Endodermal cell (in vitro differentiated cells): ENCODE results near the gene GIGYF1. TPM values are rescaled to one million over a fixed set of nuclear protein-coding genes. Genes with fewer than 3 reads are reported as not detected.
A peak's percentile ranks its signal among the peaks of the same experiment; 100 is the strongest.

ENCODE experiments used
- DNase-seq: peaks from one replicate; pipeline ENCODE4 v3.0.0-alpha.2; 2017
- H3K27ac ChIP-seq: 2 replicates; pipeline ENCODE4 v1.5.1; 2013; ENCODE audit warnings: mild to moderate bottlenecking, low read depth, low read length, moderate library complexity
- H3K27me3 ChIP-seq: 2 replicates; pipeline ENCODE4 v1.6.1; 2013; ENCODE audit warnings: mild to moderate bottlenecking, low read length, moderate library complexity; ENCODE audit not compliant: insufficient read depth, control insufficient read depth, poor library complexity, severe bottlenecking
- H3K36me3 ChIP-seq: 2 replicates; pipeline ENCODE4 v1.7.0; 2013; ENCODE audit warnings: mild to moderate bottlenecking, low read length, moderate library complexity; ENCODE audit not compliant: control insufficient read depth, insufficient read depth
- H3K4me1 ChIP-seq: one replicate; pipeline ENCODE4 v1.7.0; 2013; ENCODE audit warnings: low read length; ENCODE audit not compliant: control insufficient read depth, insufficient read depth
- H3K4me3 ChIP-seq: 2 replicates; pipeline ENCODE4 v1.5.1; 2013; ENCODE audit warnings: mild to moderate bottlenecking, low read length, moderate library complexity
- H3K9ac ChIP-seq: 2 replicates; pipeline ENCODE4 v1.6.1; 2013; ENCODE audit warnings: mild to moderate bottlenecking, low read length, moderate library complexity; ENCODE audit not compliant: poor library complexity, severe bottlenecking; ENCODE audit errors: extremely low read depth
- H3K9me3 ChIP-seq: 2 replicates; pipeline ENCODE4 v1.6.1; 2013; ENCODE audit warnings: mild to moderate bottlenecking, low read length, moderate library complexity; ENCODE audit not compliant: control insufficient read depth
- H3K27ac Mint-ChIP-seq: 2 replicates; pipeline ENCODE4 v1.8.0; 2020; ENCODE audit warnings: mixed read lengths
- H3K27me3 Mint-ChIP-seq: 2 replicates; pipeline ENCODE4 v1.8.0; 2021; ENCODE audit warnings: mild to moderate bottlenecking, mixed read lengths; ENCODE audit not compliant: insufficient read depth
- H3K36me3 Mint-ChIP-seq: 2 replicates; pipeline ENCODE4 v1.8.0; 2020; ENCODE audit warnings: low read depth, mixed read lengths
- H3K4me1 Mint-ChIP-seq: 2 replicates; pipeline ENCODE4 v1.8.0; 2020; ENCODE audit warnings: mixed read lengths
- H3K4me3 Mint-ChIP-seq: 2 replicates; pipeline ENCODE4 v1.8.0; 2020; ENCODE audit warnings: mild to moderate bottlenecking, moderate library complexity, mixed read lengths
- H3K9me3 Mint-ChIP-seq: 2 replicates; pipeline ENCODE4 v1.8.0; 2020; ENCODE audit warnings: mild to moderate bottlenecking, mixed read lengths
- WGBS, 2 experiments: methylation state at CpG; one replicate each; pipeline versions ENCODE4 v1.1.5 to v1.1.7; 2013; ENCODE audit warnings: missing lambda C conversion rate in 2 of 2, mixed read lengths in 1 of 2; ENCODE audit not compliant: insufficient coverage in 1 of 2, insufficient read length in 1 of 2; 5-methylcytosine and 5-hydroxymethylcytosine counted together
- total RNA-seq, 2 donors: library from RNA; stranded (reverse); fragmentation: NEBNext Ultra II Directional in 1 of 2; extraction: Animal tissue kit (Norgen Biotek cat#: 25700) in 1 of 2; gene quantifications; 2 replicates in 1 of 2; 3 replicates in 1 of 2; pipeline ENCODE4 v1.2.1, GENCODE V29; 2021
- TF ChIP-seq, protein P1 (sequence below): fragments of 200-600 bp; sonication (generic); conservative IDR thresholded peaks from 2 replicates; pipeline ENCODE4 v1.5.0; 2021; ENCODE audit warnings: antibody characterized with exemption, mild to moderate bottlenecking

The GIGYF1 gene
- total RNA-seq, 2 donors from 2014 or later, result 90.0 to 101 TPM

DNA sequence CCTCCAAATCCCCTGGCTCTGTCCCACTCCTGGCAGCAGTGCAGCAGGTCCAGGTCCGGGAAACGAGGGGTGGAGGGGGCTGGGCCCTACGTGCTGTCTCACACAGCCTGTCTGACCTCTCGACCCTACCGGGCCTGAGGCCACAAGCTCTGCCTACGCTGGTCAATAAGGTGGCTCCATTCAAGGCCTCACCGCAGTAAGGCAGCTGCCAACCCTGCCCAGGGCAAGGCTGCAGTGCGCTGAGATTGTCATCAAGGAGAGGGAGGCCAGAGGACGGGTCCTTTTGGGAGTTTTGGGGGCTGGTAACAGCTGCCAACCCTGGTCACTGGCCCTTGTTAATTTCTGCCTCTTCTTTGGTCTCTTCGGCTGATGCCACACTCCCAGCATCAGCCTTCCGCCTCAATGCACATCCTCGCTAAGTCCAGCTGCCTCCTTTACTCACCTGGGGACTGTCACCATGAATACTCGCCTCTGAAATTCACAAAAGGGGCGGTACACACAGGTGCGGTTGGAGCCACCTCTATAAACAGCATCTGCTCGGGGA lies 29.8 kb upstream of the GIGYF1 start:
- no peaks in the 10 kb centered on the region for H3K4me1 ChIP-seq
- peaks cover 4% of the 10 kb centered on the region for H3K9me3 ChIP-seq
- peaks cover 48% of the 10 kb centered on the region for H3K27me3 ChIP-seq
- H3K4me1 Mint-ChIP-seq, result peaks cover 5% of the 10 kb centered on the region
- H3K4me3 ChIP-seq, result no peak overlapping the region
- no peaks in the 10 kb centered on the region for H3K36me3 ChIP-seq
- H3K9ac ChIP-seq, result no peak overlapping the region
- TF ChIP-seq, protein P1, sequence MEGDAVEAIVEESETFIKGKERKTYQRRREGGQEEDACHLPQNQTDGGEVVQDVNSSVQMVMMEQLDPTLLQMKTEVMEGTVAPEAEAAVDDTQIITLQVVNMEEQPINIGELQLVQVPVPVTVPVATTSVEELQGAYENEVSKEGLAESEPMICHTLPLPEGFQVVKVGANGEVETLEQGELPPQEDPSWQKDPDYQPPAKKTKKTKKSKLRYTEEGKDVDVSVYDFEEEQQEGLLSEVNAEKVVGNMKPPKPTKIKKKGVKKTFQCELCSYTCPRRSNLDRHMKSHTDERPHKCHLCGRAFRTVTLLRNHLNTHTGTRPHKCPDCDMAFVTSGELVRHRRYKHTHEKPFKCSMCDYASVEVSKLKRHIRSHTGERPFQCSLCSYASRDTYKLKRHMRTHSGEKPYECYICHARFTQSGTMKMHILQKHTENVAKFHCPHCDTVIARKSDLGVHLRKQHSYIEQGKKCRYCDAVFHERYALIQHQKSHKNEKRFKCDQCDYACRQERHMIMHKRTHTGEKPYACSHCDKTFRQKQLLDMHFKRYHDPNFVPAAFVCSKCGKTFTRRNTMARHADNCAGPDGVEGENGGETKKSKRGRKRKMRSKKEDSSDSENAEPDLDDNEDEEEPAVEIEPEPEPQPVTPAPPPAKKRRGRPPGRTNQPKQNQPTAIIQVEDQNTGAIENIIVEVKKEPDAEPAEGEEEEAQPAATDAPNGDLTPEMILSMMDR, result no peak
- no peak overlapping the region for H3K27ac ChIP-seq
- no peak for DNase-seq
- peaks cover 13% of the 10 kb centered on the region for H3K9me3 Mint-ChIP-seq
- peaks cover 65% of the 10 kb centered on the region for H3K27me3 Mint-ChIP-seq
- no peak overlapping the region for H3K4me3 Mint-ChIP-seq
- no peaks in the 10 kb centered on the region for H3K36me3 Mint-ChIP-seq
- WGBS, 2 experiments, result 81 to 87% methylated on average over 9 to 16 of the region's 16 CpGs
- H3K27ac Mint-ChIP-seq, result no peak overlapping the region

DNA sequence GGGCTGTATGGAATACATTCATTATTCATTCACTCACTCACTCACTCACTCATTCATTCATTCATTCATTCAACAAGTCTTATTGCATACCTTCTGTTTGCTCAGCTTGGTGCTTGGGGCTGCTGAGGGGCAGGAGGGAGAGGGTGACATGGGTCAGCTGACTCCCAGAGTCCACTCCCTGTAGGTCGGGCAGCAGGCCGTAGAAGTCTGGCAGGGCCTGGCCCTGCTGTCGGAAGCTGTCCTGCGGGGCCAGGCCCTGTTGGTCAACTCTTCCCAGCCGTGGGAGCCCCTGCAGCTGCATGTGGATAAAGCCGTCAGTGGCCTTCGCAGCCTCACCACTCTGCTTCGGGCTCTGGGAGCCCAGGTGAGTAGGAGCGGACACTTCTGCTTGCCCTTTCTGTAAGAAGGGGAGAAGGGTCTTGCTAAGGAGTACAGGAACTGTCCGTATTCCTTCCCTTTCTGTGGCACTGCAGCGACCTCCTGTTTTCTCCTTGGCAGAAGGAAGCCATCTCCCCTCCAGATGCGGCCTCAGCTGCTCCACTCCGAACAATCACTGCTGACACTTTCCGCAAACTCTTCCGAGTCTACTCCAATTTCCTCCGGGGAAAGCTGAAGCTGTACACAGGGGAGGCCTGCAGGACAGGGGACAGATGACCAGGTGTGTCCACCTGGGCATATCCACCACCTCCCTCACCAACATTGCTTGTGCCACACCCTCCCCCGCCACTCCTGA lies 28.6 kb upstream of the GIGYF1 start:
- 85 to 88% methylated on average over 5 to 17 of the region's 17 CpGs for WGBS, 2 experiments
- H3K4me3 Mint-ChIP-seq, result no peak overlapping the region
- Histone ChIP-seq H3K27me3 (peaks cover 48% of the 10 kb centered on the region), H3K36me3 (no peaks in the 10 kb centered on the region), H3K9me3 (peaks cover 10% of the 10 kb centered on the region), H3K4me3 (no peak overlapping the region), H3K9ac (no peak overlapping the region), H3K27ac (no peak overlapping the region), H3K4me1 (no peaks in the 10 kb centered on the region)
- no peak overlapping the region for H3K27ac Mint-ChIP-seq
- peaks cover 5% of the 10 kb centered on the region for H3K36me3 Mint-ChIP-seq
- DNase-seq, result no peak
- peaks cover 73% of the 10 kb centered on the region for H3K27me3 Mint-ChIP-seq
- H3K4me1 Mint-ChIP-seq, result peaks cover 5% of the 10 kb centered on the region
- H3K9me3 Mint-ChIP-seq, result peaks cover 24% of the 10 kb centered on the region
- TF ChIP-seq, protein P1, result no peak

DNA sequence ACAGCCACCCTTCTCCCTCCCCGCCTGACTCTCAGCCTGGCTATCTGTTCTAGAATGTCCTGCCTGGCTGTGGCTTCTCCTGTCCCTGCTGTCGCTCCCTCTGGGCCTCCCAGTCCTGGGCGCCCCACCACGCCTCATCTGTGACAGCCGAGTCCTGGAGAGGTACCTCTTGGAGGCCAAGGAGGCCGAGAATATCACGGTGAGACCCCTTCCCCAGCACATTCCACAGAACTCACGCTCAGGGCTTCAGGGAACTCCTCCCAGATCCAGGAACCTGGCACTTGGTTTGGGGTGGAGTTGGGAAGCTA lies 27.4 kb upstream of the GIGYF1 start:
- peak overlapping the region; percentile 52 for H3K4me3 Mint-ChIP-seq
- Histone ChIP-seq H3K4me3 (no peak overlapping the region), H3K27ac (no peak overlapping the region), H3K9me3 (peaks cover 11% of the 10 kb centered on the region), H3K36me3 (no peaks in the 10 kb centered on the region), H3K27me3 (peaks cover 48% of the 10 kb centered on the region), H3K9ac (no peak overlapping the region), H3K4me1 (no peaks in the 10 kb centered on the region)
- peaks cover 77% of the 10 kb centered on the region for H3K27me3 Mint-ChIP-seq
- DNase-seq, result peak; percentile 58
- H3K27ac Mint-ChIP-seq, result no peak overlapping the region
- 86 to 100% methylated on average over 2 to 8 of the region's 8 CpGs for WGBS, 2 experiments
- TF ChIP-seq, protein P1, result no peak
- H3K36me3 Mint-ChIP-seq, result peaks cover 5% of the 10 kb centered on the region
- H3K4me1 Mint-ChIP-seq, result peaks cover 5% of the 10 kb centered on the region
- H3K9me3 Mint-ChIP-seq, result peaks cover 30% of the 10 kb centered on the region
